ENCODE measurements around the gene LDHD. TPM values are rescaled to one million over a fixed set of nuclear protein-coding genes. Genes with fewer than 3 reads are reported as not detected.

Gene LDHD
- total and polyA plus RNA-seq, 9 of the 15 experiments (the other 6 are each of a cell fraction or from before 2014, with no cell fraction given) = 0.19 to 0.86 (median 0.54) TPM; not detected in 3

- TF ChIP-seq TRIM24 (IDR thresholded peaks at IDR 0.05) = 0 out of 4 replicates have a peak, but pooled peaks of 1 of the 2 experiments have one; percentile 28
- no peak for TF ChIP-seq ZNF146 (CRISPR knock-in tag; IDR thresholded peaks at IDR 0.05; ENCODE audit: unreplicated experiment)
- TF ChIP-seq SNRNP70 (optimal IDR thresholded peaks at IDR 0.05; ENCODE audit: low read depth, low read length) = no peak
- peak; percentile 83; the same call in 1 of the 2 replicates for TF ChIP-seq MTA3 (IDR thresholded peaks at IDR 0.05; ENCODE audit: borderline replicate concordance)
- TF ChIP-seq RNF2 (IDR thresholded peaks at IDR 0.05) = no peak
- 0 out of 2 replicates have a peak, but pooled peaks have one; percentile 39 for TF ChIP-seq CBX5 (IDR thresholded peaks at IDR 0.05; ENCODE audit: borderline replicate concordance, low read depth)
- TF ChIP-seq SIX5 (IDR thresholded peaks at IDR 0.05; ENCODE audit: borderline replicate concordance in 1 of 2, insufficient read depth in 1 of 2, low read depth in 1 of 2, low read length in 2 of 2) = no peak
- TF ChIP-seq JUN (IDR thresholded peaks at IDR 0.05; ENCODE audit: borderline replicate concordance, low read depth, low read length) = peak; percentile 9; the same call in 1 of the 2 replicates
- TF ChIP-seq JUN (CRISPR knock-in tag; IDR thresholded peaks at IDR 0.05; ENCODE audit: borderline replicate concordance) = no peak
- no peak for TF ChIP-seq GABPA (tag; conservative IDR thresholded peaks at IDR 0.05; ENCODE audit: low read depth)
- peak in 1 of 2 experiments; percentile 22; a peak in 1 of 4 replicates for TF ChIP-seq MLLT1 (IDR thresholded peaks at IDR 0.05)
- peak; percentile 90; the same call in 1 of the 2 replicates for TF ChIP-seq KLF13 (tag; IDR thresholded peaks at IDR 0.05; ENCODE audit: borderline replicate concordance, low read depth)
- TF ChIP-seq ZBTB1 (CRISPR knock-in tag; IDR thresholded peaks at IDR 0.05; ENCODE audit: borderline replicate concordance, low read depth) = no peak
- TF ChIP-seq NFIC (IDR thresholded peaks at IDR 0.05) = peak; percentile 33
- TF ChIP-seq ZBTB33 (CRISPR knock-in tag; IDR thresholded peaks at IDR 0.05) = peak; percentile 77
- 0 out of 4 replicates have a peak, but pooled peaks of 1 of the 2 experiments have one; percentile 10 for TF ChIP-seq UBTF (IDR thresholded peaks at IDR 0.05; ENCODE audit: borderline replicate concordance in 1 of 2, low read depth in 2 of 2, low read length in 2 of 2)
- TF ChIP-seq ZC3H4 (CRISPR knock-in tag; IDR thresholded peaks at IDR 0.05; ENCODE audit: borderline replicate concordance) = no peak
- no peak for TF ChIP-seq CBX2 (IDR thresholded peaks at IDR 0.05; ENCODE audit: insufficient read depth, low read length, poor library complexity, severe bottlenecking)
- peak; percentile 45 for TF ChIP-seq NEUROD1 (IDR thresholded peaks at IDR 0.05; ENCODE audit: borderline replicate concordance, low read depth, low read length, partially characterized antibody)
Observed at GRCh38 chr16:75110637-75111513, 5.7 kb downstream of the LDHD start (continued).
